ENCODE data around the gene JAZF1. TPM values are rescaled to one million over a fixed set of nuclear protein-coding genes. Genes with fewer than 3 reads are reported as not detected.
"Not testable (repeated sequence)": the region's sequence is repeated elsewhere in the genome, so short reads cannot be mapped to it uniquely, and the experiment has no call there.

JAZF1 gene
- total and polyA plus RNA-seq, 4 experiments from 2014 or later, result 3.7 to 8.3 (median 4.7) TPM

- H3K27me3 ChIP-seq (ENCODE audit: insufficient read depth, low read length); H3K4me1 Mint-ChIP-seq; H3K27ac ChIP-seq (ENCODE audit: low read depth, low read length); H3K4me1 ChIP-seq (ENCODE audit: insufficient read depth, low read length); H3K4me3 ChIP-seq (ENCODE audit: low read length in 2 of 2); H3K9me3 ChIP-seq (ENCODE audit: control insufficient read depth in 1 of 2, low read length in 2 of 2); H3K36me3 ChIP-seq (ENCODE audit: insufficient read depth, low read length); H3K4me3 Mint-ChIP-seq; intact Hi-C loops (cut with micrococcal nuclease); CTCF ChIA-PET (ENCODE audit: partially characterized antibody); DNase-seq; POLR2A ChIA-PET (ENCODE audit: partially characterized antibody); H3K27ac Mint-ChIP-seq; H3K27me3 Mint-ChIP-seq; H3K9me3 Mint-ChIP-seq: not testable (repeated sequence)
- peaks cover 2 to 26% of the 10 kb centered on the region in 2 donors for H3K36me3 Mint-ChIP-seq
These were observed 293.9 kb downstream of the JAZF1 start for GRCh38 chr7:27886710-27887109.

DNA sequence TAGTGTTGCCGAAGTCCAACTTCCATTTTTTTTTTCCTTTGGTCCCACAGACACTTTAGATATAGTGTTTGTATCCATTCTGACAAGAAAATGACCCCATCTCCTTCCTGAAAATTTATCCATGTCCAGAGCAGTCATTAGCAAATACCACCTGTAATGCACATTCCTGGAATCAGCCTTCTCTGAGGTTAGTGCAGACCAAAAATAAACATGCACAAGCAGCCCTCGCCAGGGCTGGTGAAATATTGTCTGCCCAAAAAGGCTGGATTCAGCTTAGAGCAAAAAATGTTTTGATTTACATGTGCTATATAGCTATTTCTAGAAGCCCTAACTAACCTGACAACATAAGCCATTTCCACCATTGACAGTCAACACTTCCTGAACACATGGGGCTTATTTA is 294.9 kb downstream of the JAZF1 start:
- no peak overlapping the region for H3K4me3 Mint-ChIP-seq
- no peak for DNase-seq
- intact Hi-C loops (cut with micrococcal nuclease), result no loop called here
- H3K36me3 Mint-ChIP-seq, result peaks cover 1 to 26% of the 10 kb centered on the region in 2 donors
- Histone ChIP-seq H3K4me1 (ENCODE audit: insufficient read depth, low read length) (no peaks in the 10 kb centered on the region), H3K27me3 (ENCODE audit: insufficient read depth, low read length) (no peaks in the 10 kb centered on the region), H3K9me3 (ENCODE audit: control insufficient read depth in 1 of 2, low read length in 2 of 2) (no peaks in the 10 kb centered on the region), H3K27ac (ENCODE audit: low read depth, low read length) (no peak overlapping the region), H3K36me3 (ENCODE audit: insufficient read depth, low read length) (no peaks in the 10 kb centered on the region), H3K4me3 (ENCODE audit: low read length in 2 of 2) (no peak overlapping the region)
- ChIA-PET CTCF (ENCODE audit: partially characterized antibody) (no interaction called here), POLR2A (ENCODE audit: partially characterized antibody) (no interaction called here)
- peaks cover 0 to 2% (median 0%) of the 10 kb centered on the region in 8 donors for H3K9me3 Mint-ChIP-seq
- no peaks in the 10 kb centered on the region for H3K27me3 Mint-ChIP-seq
- no peaks in the 10 kb centered on the region for H3K4me1 Mint-ChIP-seq
- no peak overlapping the region for H3K27ac Mint-ChIP-seq

DNA sequence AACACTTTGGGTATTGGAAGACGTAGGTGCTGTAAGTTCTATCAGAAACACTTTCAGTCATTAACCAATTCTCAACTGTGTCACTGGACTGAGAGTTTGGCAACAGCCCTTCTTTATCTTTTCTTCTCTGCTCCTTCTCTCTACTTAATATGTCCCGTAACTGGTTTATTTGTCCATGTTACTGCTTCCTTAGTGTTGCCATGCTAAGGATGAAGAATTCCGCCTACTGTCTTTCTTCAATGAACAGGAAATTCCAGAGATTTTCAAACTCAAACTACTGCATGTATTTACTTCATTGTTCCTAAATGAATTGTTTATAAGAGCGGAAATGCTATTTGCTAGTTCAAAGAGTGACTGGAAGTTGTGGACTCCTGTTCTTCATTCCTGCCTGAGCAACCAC is 296.9 kb downstream of the JAZF1 start:
- Mint-ChIP-seq H3K4me1 (peaks cover 0 to 2% (median 0%) of the 10 kb centered on the region in 4 donors), H3K27me3 (no peaks in the 10 kb centered on the region), H3K9me3 (peaks cover 0 to 2% (median 0%) of the 10 kb centered on the region in 8 donors), H3K4me3 (no peak overlapping the region), H3K27ac (no peak overlapping the region), H3K36me3 (peaks cover 1 to 25% of the 10 kb centered on the region in 2 donors)
- H3K4me1 ChIP-seq (ENCODE audit: insufficient read depth, low read length), result no peaks in the 10 kb centered on the region
- no peaks in the 10 kb centered on the region for H3K36me3 ChIP-seq (ENCODE audit: insufficient read depth, low read length)
- H3K27ac ChIP-seq (ENCODE audit: low read depth, low read length), result no peak overlapping the region
- no peak for DNase-seq
- intact Hi-C loops (cut with micrococcal nuclease), result no loop called here
- ChIA-PET CTCF (ENCODE audit: partially characterized antibody) (no interaction called here), POLR2A (ENCODE audit: partially characterized antibody) (no interaction called here)
- H3K27me3 ChIP-seq (ENCODE audit: insufficient read depth, low read length), result no peaks in the 10 kb centered on the region
- H3K9me3 ChIP-seq (ENCODE audit: control insufficient read depth in 1 of 2, low read length in 2 of 2), result no peaks in the 10 kb centered on the region
- H3K4me3 ChIP-seq (ENCODE audit: low read length in 2 of 2), result no peak overlapping the region

GRCh38 chr7:27876756-27877155 is 303.8 kb downstream of the JAZF1 start:
- Mint-ChIP-seq H3K36me3 (peaks cover 3 to 13% of the 10 kb centered on the region in 2 donors), H3K27me3 (no peaks in the 10 kb centered on the region), H3K9me3 (no peaks in the 10 kb centered on the region), H3K4me3 (no peak overlapping the region), H3K4me1 (peaks cover 0 to 2% (median under 1%) of the 10 kb centered on the region in 4 donors), H3K27ac (no peak overlapping the region)
- Histone ChIP-seq H3K27me3 (ENCODE audit: insufficient read depth, low read length) (no peaks in the 10 kb centered on the region), H3K27ac (ENCODE audit: low read depth, low read length) (no peak overlapping the region), H3K36me3 (ENCODE audit: insufficient read depth, low read length) (no peaks in the 10 kb centered on the region), H3K4me3 (ENCODE audit: low read length in 2 of 2) (no peak overlapping the region), H3K9me3 (ENCODE audit: control insufficient read depth in 1 of 2, low read length in 2 of 2) (no peaks in the 10 kb centered on the region), H3K4me1 (ENCODE audit: insufficient read depth, low read length) (no peaks in the 10 kb centered on the region)
- ChIA-PET POLR2A (ENCODE audit: partially characterized antibody) (no interaction called here), CTCF (ENCODE audit: partially characterized antibody) (no interaction called here)
- no peak for DNase-seq
- intact Hi-C loops (cut with micrococcal nuclease), result no loop called here

- Histone ChIP-seq H3K27ac (ENCODE audit: low read depth, low read length) (no peak overlapping the region), H3K4me3 (ENCODE audit: low read length in 2 of 2) (no peak overlapping the region), H3K27me3 (ENCODE audit: insufficient read depth, low read length) (no peaks in the 10 kb centered on the region), H3K36me3 (ENCODE audit: insufficient read depth, low read length) (no peaks in the 10 kb centered on the region), H3K9me3 (ENCODE audit: control insufficient read depth in 1 of 2, low read length in 2 of 2) (no peaks in the 10 kb centered on the region), H3K4me1 (ENCODE audit: insufficient read depth, low read length) (no peaks in the 10 kb centered on the region)
- Mint-ChIP-seq H3K9me3 (no peaks in the 10 kb centered on the region), H3K27me3 (no peaks in the 10 kb centered on the region), H3K27ac (no peak overlapping the region), H3K36me3 (peaks cover 3 to 13% of the 10 kb centered on the region in 2 donors), H3K4me3 (no peak overlapping the region), H3K4me1 (peaks cover 0 to 2% (median under 1%) of the 10 kb centered on the region in 4 donors)
- ChIA-PET POLR2A (ENCODE audit: partially characterized antibody) (no interaction called here), CTCF (ENCODE audit: partially characterized antibody) (no interaction called here)
- intact Hi-C loops (cut with micrococcal nuclease), result no loop called here
- DNase-seq, result no peak
These were observed 304.8 kb downstream of the JAZF1 start for GRCh38 chr7:27875832-27876231.

GRCh38 chr7:27875061-27875460 is 305.5 kb downstream of the JAZF1 start:
- intact Hi-C loops (cut with micrococcal nuclease), result no loop called here
- no peaks in the 10 kb centered on the region for H3K4me1 ChIP-seq (ENCODE audit: insufficient read depth, low read length)
- H3K27ac ChIP-seq (ENCODE audit: low read depth, low read length), result no peak overlapping the region
- Mint-ChIP-seq H3K27me3 (no peaks in the 10 kb centered on the region), H3K27ac (peak overlapping the region in 1 of 7 donors; percentile 75), H3K4me3 (no peak overlapping the region), H3K9me3 (no peaks in the 10 kb centered on the region), H3K36me3 (peaks cover 3 to 16% of the 10 kb centered on the region in 2 donors), H3K4me1 (peaks cover 0 to 3% (median 1%) of the 10 kb centered on the region in 4 donors)
- H3K27me3 ChIP-seq (ENCODE audit: insufficient read depth, low read length), result no peaks in the 10 kb centered on the region
- ChIA-PET CTCF (ENCODE audit: partially characterized antibody) (no interaction called here), POLR2A (ENCODE audit: partially characterized antibody) (no interaction called here)
- no peak overlapping the region for H3K4me3 ChIP-seq (ENCODE audit: low read length in 2 of 2)
- no peak for DNase-seq
- H3K9me3 ChIP-seq (ENCODE audit: control insufficient read depth in 1 of 2, low read length in 2 of 2), result no peaks in the 10 kb centered on the region
- H3K36me3 ChIP-seq (ENCODE audit: insufficient read depth, low read length), result no peaks in the 10 kb centered on the region

DNA sequence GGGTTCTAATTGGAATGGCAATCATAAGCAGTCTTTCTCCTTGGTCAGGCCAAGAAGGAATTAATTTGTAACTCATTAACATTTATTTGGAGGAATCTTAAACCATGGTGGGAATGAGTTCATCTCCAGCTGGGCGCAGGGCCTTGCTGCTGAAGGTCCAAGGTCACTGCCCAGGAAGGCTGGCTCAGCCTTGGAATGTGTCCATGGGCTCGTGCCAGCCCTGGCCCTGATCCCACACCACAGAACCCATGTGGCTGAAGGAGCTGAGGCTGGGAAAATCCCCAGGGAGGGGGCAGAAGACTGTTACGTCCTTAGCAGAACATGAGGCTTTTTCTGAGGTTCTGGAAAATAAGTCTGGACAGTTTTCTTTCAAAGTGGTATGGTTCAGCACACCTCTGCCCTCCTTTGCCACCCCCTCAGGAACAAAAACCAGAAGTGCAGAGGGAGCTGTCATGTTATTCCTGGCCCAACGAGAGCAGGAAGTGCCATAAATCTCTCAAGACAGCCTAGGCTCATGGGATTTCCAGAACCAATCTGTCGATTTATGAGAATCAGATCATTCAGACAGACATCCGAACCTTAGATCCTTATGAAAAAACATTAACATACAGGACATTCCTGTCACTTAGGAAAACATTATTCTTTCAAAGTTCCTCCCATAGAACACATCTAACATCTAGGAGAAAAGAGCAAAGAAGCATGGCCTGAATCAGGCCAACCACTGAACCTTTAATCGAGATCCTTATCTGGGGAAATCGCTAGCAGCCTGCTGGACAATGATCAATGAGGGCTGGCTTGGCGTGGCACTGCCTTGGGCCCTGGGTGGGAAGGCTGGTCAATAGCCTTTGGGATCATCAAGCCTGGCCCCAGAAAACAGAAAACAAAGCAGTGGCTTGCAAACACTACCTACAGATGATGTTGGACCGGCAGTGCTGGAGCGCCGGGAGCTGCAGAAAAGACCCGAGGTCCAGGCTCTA is 306.3 kb downstream of the JAZF1 start:
- H3K36me3 Mint-ChIP-seq, result peaks cover 3 to 16% of the 10 kb centered on the region in 2 donors
- CTCF ChIA-PET (ENCODE audit: partially characterized antibody), result no interaction called here
- H3K9me3 Mint-ChIP-seq, result no peaks in the 10 kb centered on the region
- Histone ChIP-seq H3K36me3 (ENCODE audit: insufficient read depth, low read length) (no peaks in the 10 kb centered on the region), H3K9me3 (ENCODE audit: control insufficient read depth in 1 of 2, low read length in 2 of 2) (no peaks in the 10 kb centered on the region), H3K4me3 (ENCODE audit: low read length in 2 of 2) (no peak overlapping the region), H3K4me1 (ENCODE audit: insufficient read depth, low read length) (no peaks in the 10 kb centered on the region), H3K27ac (ENCODE audit: low read depth, low read length) (no peak overlapping the region), H3K27me3 (ENCODE audit: insufficient read depth, low read length) (no peaks in the 10 kb centered on the region)
- intact Hi-C loops (cut with micrococcal nuclease), result no loop called here
- POLR2A ChIA-PET (ENCODE audit: partially characterized antibody), result no interaction called here
- H3K4me3 Mint-ChIP-seq, result no peak overlapping the region
- no peak for DNase-seq
- H3K27me3 Mint-ChIP-seq, result no peaks in the 10 kb centered on the region
- H3K27ac Mint-ChIP-seq, result no peak overlapping the region
- H3K4me1 Mint-ChIP-seq, result peaks cover 0 to 3% (median 1%) of the 10 kb centered on the region in 4 donors

Measured in CD4-positive, alpha-beta memory T cell (primary cell).